Activated CD8-positive, alpha-beta T cell treated with anti-CD3 and anti-CD28 coated beads for 36 hours (primary cell): ENCODE results near the gene SAMD10. TPM values are rescaled to one million over a fixed set of nuclear protein-coding genes. Genes with fewer than 3 reads are reported as not detected.
"Not testable (repeated sequence)": the region's sequence is repeated elsewhere in the genome, so short reads cannot be mapped to it uniquely, and the experiment has no call there.

ENCODE experiments used
- ATAC-seq: fragments of 200-7000 bp; cut with Tn5 transposase; one replicate; pipeline ENCODE4 v1.10.0; 2021; ENCODE audit warnings: mild to moderate bottlenecking, moderate library complexity
- CTCF ChIA-PET: fragments of 350-600 bp; sonication (Branson Sonifier 250); formaldehyde crosslinking; loops from one replicate; lab custom pipeline; 2021; ENCODE audit warnings: antibody characterized with exemption; lab: Charles Lee
- POLR2A ChIA-PET: fragments of 350-600 bp; sonication (Branson Sonifier 250); formaldehyde crosslinking; loops from one replicate; lab custom pipeline; 2021; ENCODE audit warnings: antibody characterized with exemption; lab: Charles Lee
- DNase-seq: peaks from one replicate; pipeline ENCODE4 v3.0.0-alpha.2; 2020
- H3K27ac Mint-ChIP-seq: one replicate; pipeline ENCODE4 v1.8.0; 2021; ENCODE audit warnings: mild to moderate bottlenecking, mixed read lengths
- H3K27me3 Mint-ChIP-seq: one replicate; pipeline ENCODE4 v1.8.0; 2021; ENCODE audit warnings: mixed read lengths
- H3K36me3 Mint-ChIP-seq: one replicate; pipeline ENCODE4 v1.8.0; 2021; ENCODE audit warnings: low read depth, mixed read lengths
- H3K4me1 Mint-ChIP-seq: one replicate; pipeline ENCODE4 v1.8.0; 2021; ENCODE audit warnings: low read depth, mixed read lengths
- H3K4me3 Mint-ChIP-seq: one replicate; pipeline ENCODE4 v1.8.0; 2021; ENCODE audit warnings: mild to moderate bottlenecking, moderate library complexity, mixed read lengths
- H3K9me3 Mint-ChIP-seq: one replicate; pipeline ENCODE4 v1.8.0; 2021; ENCODE audit warnings: mixed read lengths
- CTCF ChIP-seq: fragments of 200-600 bp; IDR thresholded peaks from one replicate; pipeline ENCODE4 v1.8.0; 2022; ENCODE audit warnings: antibody characterized with exemption, mild to moderate bottlenecking
- intact Hi-C: fragments of 100-400 bp; cut with micrococcal nuclease; formaldehyde crosslinking; loops from one replicate; pipeline ENCODE4 v1.10.0; 2022
- total RNA-seq, 2 experiments: library from RNA; stranded (reverse); gene quantifications; one replicate each; pipeline ENCODE4 v1.2.3, GENCODE V29; 2021

Gene SAMD10
- total RNA-seq, 2 experiments from 2014 or later: 17.4 to 17.5 TPM

GRCh38 chr20:64015635-64016034, 36.2 kb upstream of the SAMD10 start:
- H3K4me3 Mint-ChIP-seq: no peak overlapping the region

GRCh38 chr20:64012385-64013154, 33.1 kb upstream of the SAMD10 start:
- DNase-seq, intact Hi-C loops, H3K27me3 Mint-ChIP-seq, CTCF ChIA-PET: not testable (repeated sequence)
- Mint-ChIP-seq H3K4me1 (peaks cover 27% of the 10 kb centered on the region), H3K4me3 (peak overlapping the region; percentile 50), H3K9me3 (peaks cover 16% of the 10 kb centered on the region), H3K36me3 (peaks cover 72% of the 10 kb centered on the region), H3K27ac (peak overlapping the region; percentile 93)
- POLR2A ChIA-PET: interaction anchor here (1.2 kb wide), 1 partner anchor 32 kb away, joined by 3 read pairs; no protein-coding TSS in a partner anchor
- ATAC-seq: peak; percentile 58

More at GRCh38 chr20:64015635-64016034, 36.2 kb upstream of the SAMD10 start:
- peak overlapping the region; percentile 34 for H3K27ac Mint-ChIP-seq
- H3K4me1 Mint-ChIP-seq: peaks cover 23% of the 10 kb centered on the region
- ChIA-PET POLR2A (no interaction called here), CTCF (no interaction called here)
- no peak for DNase-seq
- H3K27me3 Mint-ChIP-seq: no peaks in the 10 kb centered on the region
- peaks cover 7% of the 10 kb centered on the region for H3K9me3 Mint-ChIP-seq
- intact Hi-C loops: no loop called here
- peaks cover 57% of the 10 kb centered on the region for H3K36me3 Mint-ChIP-seq
- TF ChIP-seq CTCF: no peak
- no peak for ATAC-seq

GRCh38 chr20:64011366-64011779, 31.9 kb upstream of the SAMD10 start:
- peaks cover 27% of the 10 kb centered on the region for H3K4me1 Mint-ChIP-seq
- ChIA-PET CTCF (interaction anchor here (1.3 to 1.7 kb wide), 2 partner anchors 27 to 31 kb away, joined by 4 read pairs; no protein-coding TSS in a partner anchor), POLR2A (no interaction called here)
- H3K36me3 Mint-ChIP-seq: peaks cover 76% of the 10 kb centered on the region
- intact Hi-C loops: no loop called here
- DNase-seq (peak; percentile 18), ATAC-seq (peak; percentile 47)
- no peaks in the 10 kb centered on the region for H3K27me3 Mint-ChIP-seq
- H3K9me3 Mint-ChIP-seq: peaks cover 16% of the 10 kb centered on the region
- peak overlapping the region; percentile 85 for H3K27ac Mint-ChIP-seq
- TF ChIP-seq CTCF: no peak
- no peak overlapping the region for H3K4me3 Mint-ChIP-seq

GRCh38 chr20:64010711-64011237, 31.3 kb upstream of the SAMD10 start:
- intact Hi-C loops: no loop called here
- ATAC-seq (peak; percentile 13), DNase-seq (peak; percentile 13)
- H3K9me3 Mint-ChIP-seq: peaks cover 16% of the 10 kb centered on the region
- H3K4me3 Mint-ChIP-seq: no peak overlapping the region
- CTCF ChIA-PET: interaction anchor here (1.3 to 1.7 kb wide), 2 partner anchors 28 to 30 kb away, joined by 4 read pairs; no protein-coding TSS in a partner anchor
- peak overlapping the region; percentile 85 for H3K27ac Mint-ChIP-seq
- no peak for TF ChIP-seq CTCF
- H3K27me3 Mint-ChIP-seq: no peaks in the 10 kb centered on the region
- POLR2A ChIA-PET: no interaction called here
- H3K36me3 Mint-ChIP-seq: peaks cover 74% of the 10 kb centered on the region
- H3K4me1 Mint-ChIP-seq: peaks cover 27% of the 10 kb centered on the region

GRCh38 chr20:64009811-64010387, 30.5 kb upstream of the SAMD10 start:
- ChIA-PET CTCF (interaction anchor here (1.7 kb wide), 1 partner anchor 30 kb away, joined by 4 read pairs; no protein-coding TSS in a partner anchor), POLR2A (no interaction called here)
- DNase-seq: no peak
- ATAC-seq: no peak
- H3K9me3 Mint-ChIP-seq: peaks cover 14% of the 10 kb centered on the region
- H3K36me3 Mint-ChIP-seq: peaks cover 71% of the 10 kb centered on the region
- no peaks in the 10 kb centered on the region for H3K27me3 Mint-ChIP-seq
- no peak for TF ChIP-seq CTCF
- no peak overlapping the region for H3K4me3 Mint-ChIP-seq
- intact Hi-C loops: no loop called here
- peak overlapping the region; percentile 6 for H3K27ac Mint-ChIP-seq
- peaks cover 26% of the 10 kb centered on the region for H3K4me1 Mint-ChIP-seq
